T-helper 22 cell (primary cell): ENCODE results near the gene KSR2.
"Not testable (repeated sequence)": the region's sequence is repeated elsewhere in the genome, so short reads cannot be mapped to it uniquely, and the experiment has no call there.

Experiments used
- DNase-seq: peaks from one replicate; pipeline ENCODE4 v3.0.0-alpha.2; 2020; ENCODE audit warnings: low read depth

The KSR2 gene

DNA sequence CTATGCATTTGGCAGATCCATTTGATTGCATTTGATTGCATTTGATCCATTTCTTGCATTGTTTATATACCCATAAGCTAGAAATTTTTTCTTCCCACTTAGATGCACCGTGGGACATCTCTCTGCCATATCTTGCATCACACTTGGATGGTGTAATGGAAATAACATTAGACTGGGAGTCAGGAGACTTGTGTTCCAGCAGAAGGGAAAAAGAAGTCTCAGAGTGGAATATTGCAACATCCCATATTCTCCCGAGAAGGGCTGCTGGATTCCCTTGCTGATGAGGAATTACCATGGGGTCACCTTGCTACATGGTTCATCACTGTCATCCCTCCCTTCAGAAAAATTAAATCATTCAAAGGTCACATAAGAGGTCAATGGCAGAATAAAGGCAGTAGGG, 78.1 kb downstream of the KSR2 start:
- DNase-seq: no peak

DNA sequence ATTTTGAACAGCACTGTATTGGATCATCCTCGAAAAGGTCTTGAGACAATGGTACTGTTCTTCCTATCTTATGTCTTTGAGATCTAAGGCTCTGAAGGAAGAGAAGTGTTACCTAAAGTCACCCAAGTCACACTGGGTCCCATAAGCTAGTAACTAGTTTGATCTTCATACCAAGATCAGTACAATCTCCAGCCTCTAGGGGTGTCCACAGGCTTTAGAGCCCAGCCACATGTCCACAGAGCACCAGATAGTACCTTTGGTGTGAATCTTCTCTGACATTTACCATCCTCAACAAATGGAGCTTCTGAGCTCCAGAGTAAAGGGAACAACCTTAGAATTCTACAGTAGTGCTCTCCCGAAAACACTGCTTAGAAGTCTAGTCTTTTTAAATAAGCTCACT, 78.7 kb downstream of the KSR2 start:
- DNase-seq: no peak

DNA sequence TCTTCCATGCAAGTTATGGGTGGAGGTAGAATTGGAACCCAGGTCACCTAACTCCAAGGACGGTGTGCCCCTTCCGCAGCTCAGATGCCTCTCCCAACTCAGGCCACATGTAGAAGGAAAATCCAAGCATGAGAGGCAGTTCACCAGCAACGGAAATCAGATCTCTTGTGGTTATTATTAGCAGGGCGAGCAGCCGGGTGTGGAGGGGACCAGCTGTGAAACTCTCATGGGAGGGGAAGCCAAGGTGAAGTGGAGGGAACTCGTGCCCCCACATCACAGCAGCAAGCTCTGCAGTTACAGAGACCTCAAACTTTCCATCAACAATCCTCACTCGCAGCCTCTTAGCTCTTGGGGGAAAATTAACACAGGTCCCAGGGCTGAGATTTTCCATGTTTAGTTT, 79.7 kb downstream of the KSR2 start:
- no peak for DNase-seq

DNA sequence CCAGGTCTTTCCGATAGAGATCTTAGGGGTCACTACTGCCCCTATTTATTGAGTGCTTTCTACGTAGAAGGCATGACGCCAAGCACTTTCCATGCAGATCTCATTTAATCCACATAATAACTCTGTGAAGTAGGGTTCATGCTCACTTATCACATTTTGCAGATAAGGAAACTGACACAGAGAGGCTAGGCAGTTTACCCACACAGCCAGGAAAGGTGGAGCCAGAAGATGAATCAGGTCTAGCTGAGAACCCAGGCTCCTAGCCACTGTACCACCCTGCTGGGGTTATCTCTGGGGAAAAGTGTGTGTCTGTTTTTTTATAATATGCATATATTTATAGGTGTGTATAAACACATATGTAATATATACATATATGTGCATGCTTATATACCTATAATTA, 83.6 kb downstream of the KSR2 start:
- no peak for DNase-seq

DNA sequence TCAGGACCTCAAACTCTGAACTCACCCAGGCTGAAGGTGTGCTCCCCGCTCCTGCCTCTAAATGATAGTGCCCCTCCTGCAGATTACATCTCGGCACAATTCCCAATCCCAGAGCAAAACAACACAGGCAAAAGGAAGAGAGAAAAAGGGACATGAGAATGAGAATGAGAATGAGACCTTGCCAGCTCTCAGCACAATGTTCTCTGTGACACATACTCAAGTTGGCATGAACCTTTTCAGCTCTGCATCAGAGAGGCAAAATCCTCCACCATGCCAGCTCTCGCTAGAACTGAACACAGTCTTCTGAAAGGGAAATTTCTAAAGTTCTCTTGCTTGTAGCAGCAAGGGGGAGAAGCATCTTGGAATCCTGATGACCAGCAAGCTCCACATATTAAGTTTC, 84.6 kb downstream of the KSR2 start:
- no peak for DNase-seq

DNA sequence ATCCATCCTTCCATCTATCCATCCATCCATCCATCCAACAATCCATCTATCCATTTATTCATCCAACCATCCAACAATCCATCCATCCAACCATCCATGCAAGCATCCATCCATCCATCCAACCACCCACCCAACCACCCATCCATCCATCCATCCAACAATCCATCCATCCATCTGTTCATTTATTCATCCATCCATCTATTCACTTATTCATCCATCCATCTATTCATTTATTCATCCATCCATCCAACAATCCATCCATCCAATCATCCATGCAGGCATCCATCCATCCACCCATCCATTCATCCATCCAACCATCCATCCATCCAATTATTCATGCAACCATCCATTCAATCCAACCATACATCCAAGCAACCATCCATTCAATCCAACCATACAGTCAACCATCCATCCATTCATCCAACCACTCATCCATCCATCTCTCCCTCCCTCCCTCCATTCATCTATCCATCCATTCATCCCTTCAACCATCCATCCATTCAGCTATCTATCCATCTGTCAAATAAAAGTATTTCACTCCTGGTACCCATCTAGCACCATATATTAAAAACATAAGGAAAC, 86.1 kb downstream of the KSR2 start:
- no peak for DNase-seq

DNA sequence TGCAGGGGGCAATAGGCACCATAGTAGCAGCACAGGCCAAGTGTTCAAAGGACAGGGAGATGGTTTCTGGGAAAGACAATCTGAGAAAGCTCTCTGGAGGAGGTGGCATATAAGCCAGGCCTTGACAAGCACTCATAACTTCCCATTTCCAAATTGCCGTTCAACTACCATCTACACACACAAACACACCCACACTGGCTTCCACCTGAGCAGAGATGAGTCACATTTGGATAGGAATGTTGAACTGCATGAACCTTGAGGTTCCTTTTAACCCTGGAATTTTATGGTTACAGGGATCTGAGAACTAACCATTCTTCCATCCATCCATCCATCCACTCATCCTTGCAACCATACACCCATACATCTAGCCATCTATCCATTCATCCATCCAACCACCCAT, 86.6 kb downstream of the KSR2 start:
- DNase-seq: no peak

DNA sequence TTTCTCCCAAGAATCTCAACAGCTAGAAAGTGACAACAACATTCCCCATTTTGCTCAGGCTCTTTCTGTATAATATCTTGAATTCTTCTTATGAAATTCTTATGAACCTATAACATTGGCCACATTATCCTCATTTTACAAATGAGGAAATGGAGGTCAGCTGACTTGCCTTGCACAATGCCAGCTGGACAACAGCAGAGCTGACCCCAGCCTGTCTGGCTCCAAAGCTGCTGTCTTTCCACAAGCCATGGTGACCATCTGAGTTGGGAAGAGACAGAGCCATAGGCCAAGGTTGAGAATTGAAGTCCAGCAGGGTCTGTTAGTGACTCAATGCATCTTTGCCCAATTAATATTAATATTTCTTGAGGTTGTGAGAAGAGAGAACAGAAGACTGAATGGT, 87.3 kb downstream of the KSR2 start:
- DNase-seq: no peak

DNA sequence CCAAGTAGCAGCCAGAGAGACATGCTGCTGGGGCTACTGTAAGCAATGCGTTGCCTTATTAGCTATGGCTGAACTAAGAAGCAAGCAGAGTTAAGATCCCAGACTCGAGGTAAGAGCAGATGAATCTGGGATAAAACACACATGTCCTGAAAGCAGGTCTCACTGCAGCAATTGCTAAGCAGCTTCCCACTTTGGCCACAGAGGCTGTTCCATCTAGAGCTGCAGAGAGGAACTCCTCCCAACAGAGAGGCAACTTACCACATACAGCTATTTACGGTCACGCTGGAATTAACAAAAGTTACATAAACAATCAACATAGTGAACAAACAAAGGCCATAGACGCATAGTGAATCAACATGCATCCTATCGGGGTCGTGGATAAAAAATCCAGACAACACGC, 90.2 kb downstream of the KSR2 start:
- DNase-seq: no peak

DNA sequence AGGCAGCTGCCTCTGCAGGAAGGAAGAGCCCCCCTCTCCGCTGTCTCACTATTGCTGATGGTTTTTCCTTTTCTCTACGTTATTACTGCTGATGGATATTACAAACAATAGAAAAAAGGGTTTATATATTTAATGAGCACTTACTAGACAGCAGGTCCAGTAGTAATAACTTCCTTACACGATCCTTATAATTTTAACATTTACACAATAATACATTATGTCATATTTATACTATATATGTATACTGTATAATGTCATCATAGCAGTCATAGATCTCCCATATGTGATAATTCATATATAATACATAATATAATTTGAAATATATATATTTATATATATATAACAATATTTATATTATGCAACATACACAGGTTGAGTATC, 92.4 kb downstream of the KSR2 start:
- no peak for DNase-seq

DNA sequence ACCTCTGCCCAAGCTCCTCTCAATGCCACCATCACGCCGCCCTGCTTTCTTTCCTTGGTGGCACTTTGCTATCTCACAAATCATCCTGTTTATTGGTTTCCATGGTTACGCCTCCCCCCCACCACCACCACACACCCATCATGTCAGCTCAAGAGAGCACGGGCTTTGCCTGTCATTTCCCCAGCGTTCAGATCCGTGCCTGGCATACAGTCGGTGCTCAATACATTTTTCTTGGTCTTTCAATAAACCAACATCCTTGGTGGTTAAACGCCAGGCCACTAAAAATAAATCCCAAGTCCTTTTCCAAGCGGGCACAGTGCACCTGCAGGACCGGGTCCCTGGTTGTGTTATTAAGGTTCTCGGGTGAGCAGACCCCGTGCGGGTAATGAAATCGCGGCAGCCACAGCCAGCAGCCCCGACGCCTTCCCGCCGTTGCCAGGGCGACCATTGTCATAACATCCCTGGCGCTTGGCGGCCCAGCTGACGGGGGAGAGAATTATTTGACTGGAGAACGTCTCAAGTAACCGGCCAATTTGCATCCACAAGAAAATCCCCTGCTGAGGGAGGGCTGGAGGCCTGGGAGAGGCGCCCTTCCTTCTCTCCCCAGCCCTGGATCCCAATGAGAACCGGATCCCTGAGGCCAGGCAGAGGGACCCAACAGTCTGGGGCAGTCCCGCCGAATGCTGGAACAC, 92.9 kb downstream of the KSR2 start:
- peak; percentile 16 for DNase-seq

DNA sequence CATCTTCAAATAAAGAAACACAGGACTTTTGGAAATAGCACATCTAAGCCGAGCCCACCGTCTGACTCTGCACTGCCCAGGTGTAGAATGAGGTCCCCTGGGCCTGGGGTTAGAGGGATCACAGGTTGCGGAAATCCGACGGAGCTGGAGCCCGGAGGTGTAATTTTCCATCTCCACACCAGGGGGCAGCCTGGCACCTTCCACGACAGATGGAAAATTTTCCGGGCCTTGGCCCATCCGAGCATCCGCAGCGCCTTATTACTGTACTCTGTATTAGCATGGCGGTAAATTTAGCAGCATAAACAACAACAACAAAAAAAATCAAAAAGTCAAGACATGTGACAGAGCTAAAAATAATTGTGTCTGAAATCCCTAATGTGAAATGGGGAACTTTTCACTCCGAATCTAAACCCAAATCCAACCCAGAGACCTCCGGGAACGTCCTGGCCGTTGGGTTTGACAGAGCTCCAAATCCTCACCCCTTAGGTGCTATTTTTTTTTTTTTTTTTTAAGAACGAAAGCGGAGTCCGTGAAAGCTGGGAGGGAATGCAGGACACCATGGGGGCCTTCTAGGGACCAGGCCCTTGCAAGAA, 93.9 kb downstream of the KSR2 start:
- DNase-seq: peak; percentile 8

DNA sequence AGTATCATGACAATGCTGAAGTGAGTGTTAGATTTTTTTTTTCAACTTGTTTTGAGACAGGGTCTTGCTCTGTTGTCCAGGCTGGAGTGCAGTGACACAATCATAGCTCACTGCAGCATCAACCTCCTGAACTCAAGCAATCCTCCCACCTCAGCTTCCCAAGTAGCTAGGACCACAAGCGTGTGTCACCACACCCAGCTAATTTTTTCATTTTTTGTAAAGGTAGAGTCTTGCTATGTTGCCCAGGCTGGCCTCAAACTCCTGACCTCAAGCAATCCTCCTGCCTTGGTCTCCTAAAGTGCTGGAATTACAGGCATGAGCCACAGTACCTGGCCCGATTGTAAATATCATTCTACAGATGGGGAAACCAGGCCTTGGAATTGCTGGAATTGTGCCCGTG, 94.6 kb downstream of the KSR2 start:
- DNase-seq: not testable (repeated sequence)

DNA sequence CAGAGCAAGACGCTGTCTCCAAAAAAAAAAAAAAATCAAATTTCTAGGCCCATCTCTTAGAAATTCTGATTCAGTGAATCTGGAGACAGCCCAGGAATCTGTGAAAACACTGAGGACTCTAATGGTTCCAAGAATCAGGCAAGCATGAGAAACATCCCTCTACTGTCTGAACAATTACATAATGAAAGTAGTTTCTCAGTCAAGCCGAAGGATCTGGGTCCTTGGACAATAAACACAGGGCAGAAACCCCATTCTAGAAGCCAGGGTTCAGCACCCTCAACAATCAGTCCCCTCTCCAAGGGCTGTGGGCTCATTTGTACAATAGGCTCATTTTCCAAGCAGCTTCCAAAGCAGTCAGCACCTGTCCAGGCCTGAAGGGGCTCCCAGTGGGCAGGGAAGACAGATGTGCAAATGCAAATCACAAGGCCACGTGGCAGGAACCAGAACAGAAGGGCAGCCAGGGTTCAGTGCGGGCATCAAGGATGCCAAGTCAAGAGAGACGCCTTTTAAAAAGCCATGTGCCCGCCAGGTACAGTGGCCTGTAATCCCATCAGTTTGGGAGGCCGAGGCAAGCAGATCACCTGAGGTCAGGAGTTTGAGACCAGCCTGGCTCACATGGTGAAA, 96.1 kb downstream of the KSR2 start:
- no peak for DNase-seq

DNA sequence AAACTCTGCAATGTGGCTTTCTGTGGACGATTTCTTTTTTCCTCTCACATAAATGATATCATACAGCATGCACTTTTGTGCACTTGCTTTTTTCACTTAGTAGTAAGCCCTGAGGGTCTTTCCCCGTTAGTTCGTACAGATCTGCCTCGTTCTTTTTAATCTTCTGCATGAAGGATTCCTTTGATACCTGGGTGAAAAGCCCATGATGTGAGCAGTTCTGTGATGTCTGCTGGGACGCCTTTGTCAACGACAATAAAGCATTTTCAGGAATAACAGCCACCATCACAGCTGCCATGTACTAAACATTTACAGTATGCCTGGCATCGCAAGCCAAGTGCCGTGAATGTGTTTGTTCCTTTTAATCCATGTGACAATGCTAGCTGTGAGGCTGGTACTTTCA, 99.2 kb downstream of the KSR2 start:
- DNase-seq: no peak

DNA sequence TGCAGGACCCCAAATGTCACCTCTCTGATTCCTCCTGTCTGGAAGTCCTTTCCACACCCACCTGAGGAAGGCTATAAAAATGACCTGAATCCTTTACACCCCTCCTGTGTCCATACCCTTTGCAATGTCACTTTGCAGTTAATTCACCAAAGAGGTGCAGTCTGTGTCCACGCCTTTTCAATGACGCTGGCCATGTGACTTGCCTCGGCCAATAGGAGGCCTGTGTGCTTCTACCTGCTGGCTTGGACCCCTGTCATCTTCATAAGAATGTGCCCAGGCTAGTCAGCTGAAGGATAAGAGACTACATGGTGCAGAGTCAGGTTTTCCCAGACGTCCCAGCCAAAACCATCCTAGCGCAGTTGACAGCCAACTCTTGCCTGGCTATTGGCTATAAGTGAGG, 101.4 kb downstream of the KSR2 start:
- no peak for DNase-seq

DNA sequence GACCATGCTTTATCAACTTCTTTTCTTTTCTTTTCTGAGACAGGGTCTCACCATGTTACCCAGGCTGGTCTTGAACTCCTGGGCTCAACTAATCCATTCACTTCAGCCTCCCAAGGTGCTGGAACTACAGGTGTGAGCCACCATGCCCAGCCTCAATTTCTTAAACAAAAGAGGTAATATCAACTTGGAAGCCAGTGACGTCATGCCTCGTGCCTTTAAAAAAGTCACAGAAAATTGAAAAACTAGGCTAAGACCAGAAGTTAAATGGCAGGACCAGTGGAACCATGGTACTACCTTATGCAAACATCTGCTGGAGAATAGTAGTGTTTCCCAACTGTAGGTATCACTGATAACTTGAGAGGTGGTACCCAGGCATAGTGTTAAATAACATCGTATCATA, 103.3 kb downstream of the KSR2 start:
- DNase-seq: no peak

DNA sequence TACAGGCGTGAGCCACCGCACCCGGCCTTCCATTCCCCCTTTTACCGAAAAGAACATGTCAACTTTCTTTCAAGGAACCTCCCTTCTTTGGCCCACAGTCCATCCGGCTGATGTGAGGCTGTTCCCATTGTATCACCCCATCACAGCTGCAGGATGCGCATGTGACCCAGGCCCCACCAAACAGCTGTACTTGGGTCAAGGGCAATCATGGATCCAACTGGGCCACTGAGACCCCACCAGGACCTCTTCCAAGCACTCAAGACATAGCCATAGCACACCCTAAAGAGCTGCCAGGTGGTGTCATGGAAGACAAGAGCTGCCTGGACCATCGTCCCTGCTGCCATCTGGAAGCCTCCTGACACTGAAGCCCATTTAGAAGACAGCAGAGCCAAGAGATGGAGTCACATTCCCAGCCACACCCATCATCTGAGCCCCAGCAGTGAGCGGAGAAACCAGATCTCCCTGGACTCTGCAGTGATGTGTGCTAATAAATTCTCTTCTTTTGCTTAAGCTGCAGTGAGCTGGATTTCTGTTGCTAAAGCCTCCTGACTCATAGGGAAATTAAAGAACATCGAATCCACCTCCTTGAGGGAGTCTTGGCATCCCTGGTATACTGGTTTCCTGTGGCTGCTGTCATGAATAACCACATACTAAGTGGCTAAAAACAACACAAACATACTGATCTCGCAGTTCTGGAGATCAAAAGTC, 105.6 kb downstream of the KSR2 start:
- DNase-seq: no peak

DNA sequence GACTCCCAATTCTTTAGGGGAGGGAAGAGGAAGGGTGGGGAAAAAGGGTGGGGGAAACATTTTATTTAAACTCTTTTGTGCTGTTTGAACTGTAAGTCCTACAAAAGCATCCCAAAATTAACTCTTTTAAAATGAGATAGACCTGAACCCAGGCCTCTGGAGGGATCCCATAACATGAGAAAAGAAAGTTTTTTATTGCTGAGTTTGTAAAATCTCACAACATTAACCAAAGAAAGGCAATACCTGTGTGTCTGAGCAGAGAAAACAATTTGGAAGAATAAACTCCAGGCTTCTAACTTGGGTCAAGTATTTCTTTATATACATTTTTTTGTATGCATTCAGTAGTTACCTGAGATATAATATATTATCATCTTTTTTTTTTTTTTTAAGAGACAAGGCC, 107.1 kb downstream of the KSR2 start:
- no peak for DNase-seq

DNA sequence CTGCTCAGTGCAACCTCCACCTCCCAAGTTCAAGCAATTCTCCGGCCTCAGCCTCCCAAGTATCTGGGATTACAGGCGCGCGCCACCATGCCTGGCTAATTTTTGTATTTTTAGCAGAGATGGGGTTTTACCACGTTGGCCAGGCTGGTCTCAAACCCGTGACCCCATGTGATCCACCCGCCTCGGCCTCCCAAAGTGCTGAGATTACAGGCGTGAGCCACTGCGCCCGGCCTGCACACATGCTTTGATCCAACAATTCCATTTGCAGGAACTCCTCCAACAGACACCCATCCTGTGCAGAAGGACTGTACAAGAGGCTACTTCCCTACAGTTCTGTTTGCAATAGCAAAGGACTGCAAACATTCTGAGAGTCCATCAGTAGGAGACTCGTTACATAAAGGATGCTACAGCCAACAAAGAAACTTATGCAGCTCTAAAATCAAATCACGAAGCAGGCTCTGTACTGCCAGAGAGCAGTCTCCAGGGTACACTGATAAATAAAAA, 108.0 kb downstream of the KSR2 start:
- DNase-seq: not testable (repeated sequence)

DNA sequence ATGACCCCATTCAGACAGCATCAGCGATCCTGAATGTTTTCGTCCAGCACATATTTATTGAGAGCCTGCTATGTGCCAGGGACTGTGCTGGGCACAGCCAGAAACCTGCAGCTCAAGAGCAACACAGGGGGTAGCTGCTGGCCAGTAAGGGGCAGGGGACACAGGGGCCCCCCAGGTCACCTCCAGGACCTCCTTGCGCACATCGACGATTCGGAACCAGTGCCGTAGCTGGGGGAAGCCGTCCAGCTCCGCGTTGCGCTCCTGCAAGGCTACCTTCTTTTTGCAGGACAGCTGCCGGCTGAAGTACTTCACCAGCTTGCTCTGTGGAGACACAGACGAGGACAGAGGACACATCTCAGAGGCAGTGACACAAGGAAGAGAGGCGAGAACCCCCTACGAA, 108.7 kb downstream of the KSR2 start:
- no peak for DNase-seq
